ENCODE data around the gene XYLT1. TPM values are rescaled to one million over a fixed set of nuclear protein-coding genes. Genes with fewer than 3 reads are reported as not detected.

XYLT1 gene
- polyA plus RNA-seq, 1 donor from 2014 or later, result 3.3 TPM

DNA sequence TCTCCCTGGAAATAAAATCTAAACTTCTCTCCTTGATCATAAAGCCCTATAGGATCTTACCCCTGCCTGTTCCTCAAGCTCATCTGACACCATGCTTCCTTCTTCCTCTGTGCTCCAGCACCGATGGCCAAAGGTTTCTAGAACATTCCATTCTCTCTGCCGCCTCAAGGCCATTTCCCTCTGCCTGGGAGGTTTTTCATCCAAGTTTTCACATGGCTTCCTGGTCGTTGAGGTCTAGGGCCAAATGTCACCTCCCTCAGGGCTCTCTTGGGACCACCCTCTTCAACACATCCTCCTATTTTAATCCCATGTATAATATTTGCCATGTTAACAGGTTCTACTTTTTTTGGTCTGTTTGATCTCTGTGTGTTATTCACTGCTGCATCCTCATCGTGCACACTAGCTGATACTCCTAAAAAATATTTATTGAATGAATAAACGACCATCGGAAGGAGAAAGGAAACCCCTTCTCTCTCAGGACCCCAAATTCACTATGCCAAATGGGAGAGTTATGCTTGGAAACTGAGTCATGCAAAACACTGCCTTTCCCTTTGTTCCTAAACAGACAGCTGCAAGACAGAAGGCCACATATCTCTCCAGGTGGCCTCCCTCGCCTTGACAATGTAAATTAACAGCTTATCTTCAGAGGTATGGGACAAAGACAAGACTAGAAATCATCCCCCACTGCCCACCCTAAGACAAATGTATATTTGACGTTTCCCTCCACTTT lies 78.5 kb downstream of the XYLT1 start:
- Histone ChIP-seq H3K4me3 (ENCODE audit: low read length) (no peak overlapping the region), H4K20me1 (ENCODE audit: insufficient read depth) (no peaks in the 10 kb centered on the region), H3K9me3 (ENCODE audit: low read length) (no peaks in the 10 kb centered on the region), H2AFZ (ENCODE audit: low read depth, low read length) (no peak overlapping the region), H3K36me3 (ENCODE audit: insufficient read depth, low read length) (no peaks in the 10 kb centered on the region), H3K9ac (ENCODE audit: low read length) (no peak overlapping the region), H3K4me2 (ENCODE audit: low read length) (no peak overlapping the region), H3K27me3 (ENCODE audit: insufficient read depth, low read depth, low read length) (no peaks in the 10 kb centered on the region), H3K27ac (ENCODE audit: low read length) (no peak overlapping the region), H3F3A (ENCODE audit: insufficient read depth, low read length, poor library complexity, severe bottlenecking) (no peaks in the 10 kb centered on the region), H3K79me2 (replicated peaks; ENCODE audit: insufficient read depth, low read length) (no peaks in the 10 kb centered on the region), H3K9me2 (ENCODE audit: insufficient read depth, low read length) (no peaks in the 10 kb centered on the region)
- TF ChIP-seq, protein P1, sequence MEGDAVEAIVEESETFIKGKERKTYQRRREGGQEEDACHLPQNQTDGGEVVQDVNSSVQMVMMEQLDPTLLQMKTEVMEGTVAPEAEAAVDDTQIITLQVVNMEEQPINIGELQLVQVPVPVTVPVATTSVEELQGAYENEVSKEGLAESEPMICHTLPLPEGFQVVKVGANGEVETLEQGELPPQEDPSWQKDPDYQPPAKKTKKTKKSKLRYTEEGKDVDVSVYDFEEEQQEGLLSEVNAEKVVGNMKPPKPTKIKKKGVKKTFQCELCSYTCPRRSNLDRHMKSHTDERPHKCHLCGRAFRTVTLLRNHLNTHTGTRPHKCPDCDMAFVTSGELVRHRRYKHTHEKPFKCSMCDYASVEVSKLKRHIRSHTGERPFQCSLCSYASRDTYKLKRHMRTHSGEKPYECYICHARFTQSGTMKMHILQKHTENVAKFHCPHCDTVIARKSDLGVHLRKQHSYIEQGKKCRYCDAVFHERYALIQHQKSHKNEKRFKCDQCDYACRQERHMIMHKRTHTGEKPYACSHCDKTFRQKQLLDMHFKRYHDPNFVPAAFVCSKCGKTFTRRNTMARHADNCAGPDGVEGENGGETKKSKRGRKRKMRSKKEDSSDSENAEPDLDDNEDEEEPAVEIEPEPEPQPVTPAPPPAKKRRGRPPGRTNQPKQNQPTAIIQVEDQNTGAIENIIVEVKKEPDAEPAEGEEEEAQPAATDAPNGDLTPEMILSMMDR (IDR thresholded peaks at IDR 0.05; ENCODE audit: poor library complexity, severe bottlenecking), result no peak
- no peak for TF ChIP-seq EZH2 (IDR thresholded peaks at IDR 0.05; ENCODE audit: borderline replicate concordance, insufficient read depth, low read length, poor library complexity, severe bottlenecking)
- no peak for TF ChIP-seq POLR2AphosphoS5 (IDR thresholded peaks at IDR 0.05)
- TF ChIP-seq RAD21 (conservative IDR thresholded peaks at IDR 0.05), result no peak
- no peak for TF ChIP-seq MXI1 (conservative IDR thresholded peaks at IDR 0.05; ENCODE audit: poor library complexity, severe bottlenecking)
- no peak for TF ChIP-seq TAF1 (IDR thresholded peaks at IDR 0.05; ENCODE audit: low read depth)
- no peak for TF ChIP-seq SMC3 (conservative IDR thresholded peaks at IDR 0.05; ENCODE audit: poor library complexity)
- TF ChIP-seq EP300 (conservative IDR thresholded peaks at IDR 0.05; ENCODE audit: poor library complexity, severe bottlenecking), result no peak
- TF ChIP-seq, protein P2, sequence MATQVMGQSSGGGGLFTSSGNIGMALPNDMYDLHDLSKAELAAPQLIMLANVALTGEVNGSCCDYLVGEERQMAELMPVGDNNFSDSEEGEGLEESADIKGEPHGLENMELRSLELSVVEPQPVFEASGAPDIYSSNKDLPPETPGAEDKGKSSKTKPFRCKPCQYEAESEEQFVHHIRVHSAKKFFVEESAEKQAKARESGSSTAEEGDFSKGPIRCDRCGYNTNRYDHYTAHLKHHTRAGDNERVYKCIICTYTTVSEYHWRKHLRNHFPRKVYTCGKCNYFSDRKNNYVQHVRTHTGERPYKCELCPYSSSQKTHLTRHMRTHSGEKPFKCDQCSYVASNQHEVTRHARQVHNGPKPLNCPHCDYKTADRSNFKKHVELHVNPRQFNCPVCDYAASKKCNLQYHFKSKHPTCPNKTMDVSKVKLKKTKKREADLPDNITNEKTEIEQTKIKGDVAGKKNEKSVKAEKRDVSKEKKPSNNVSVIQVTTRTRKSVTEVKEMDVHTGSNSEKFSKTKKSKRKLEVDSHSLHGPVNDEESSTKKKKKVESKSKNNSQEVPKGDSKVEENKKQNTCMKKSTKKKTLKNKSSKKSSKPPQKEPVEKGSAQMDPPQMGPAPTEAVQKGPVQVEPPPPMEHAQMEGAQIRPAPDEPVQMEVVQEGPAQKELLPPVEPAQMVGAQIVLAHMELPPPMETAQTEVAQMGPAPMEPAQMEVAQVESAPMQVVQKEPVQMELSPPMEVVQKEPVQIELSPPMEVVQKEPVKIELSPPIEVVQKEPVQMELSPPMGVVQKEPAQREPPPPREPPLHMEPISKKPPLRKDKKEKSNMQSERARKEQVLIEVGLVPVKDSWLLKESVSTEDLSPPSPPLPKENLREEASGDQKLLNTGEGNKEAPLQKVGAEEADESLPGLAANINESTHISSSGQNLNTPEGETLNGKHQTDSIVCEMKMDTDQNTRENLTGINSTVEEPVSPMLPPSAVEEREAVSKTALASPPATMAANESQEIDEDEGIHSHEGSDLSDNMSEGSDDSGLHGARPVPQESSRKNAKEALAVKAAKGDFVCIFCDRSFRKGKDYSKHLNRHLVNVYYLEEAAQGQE (IDR thresholded peaks at IDR 0.05; ENCODE audit: borderline replicate concordance), result no peak

DNA sequence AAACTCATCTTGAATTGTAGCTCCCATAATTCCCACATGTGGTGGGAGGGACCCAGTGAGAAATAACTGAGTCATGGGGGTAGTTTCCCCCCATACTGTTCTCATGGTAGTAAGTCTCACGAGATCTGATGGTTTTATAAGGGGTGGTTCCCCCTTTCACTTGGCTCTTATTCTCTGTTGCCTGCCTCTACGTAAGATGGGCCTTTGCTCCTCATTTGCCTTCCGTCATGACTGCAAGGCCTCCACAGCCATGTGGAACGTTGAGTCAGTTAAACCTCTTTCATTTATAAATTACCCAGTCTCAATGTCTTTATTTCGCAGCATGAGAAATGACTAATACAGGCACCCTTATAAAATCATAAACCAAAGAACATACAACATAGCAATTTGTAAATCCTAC lies 79.0 kb downstream of the XYLT1 start:
- Histone ChIP-seq H3K4me2 (ENCODE audit: low read length) (no peak overlapping the region), H3K79me2 (replicated peaks; ENCODE audit: insufficient read depth, low read length) (no peaks in the 10 kb centered on the region), H3K36me3 (ENCODE audit: insufficient read depth, low read length) (no peaks in the 10 kb centered on the region), H3F3A (ENCODE audit: insufficient read depth, low read length, poor library complexity, severe bottlenecking) (no peaks in the 10 kb centered on the region), H3K4me3 (ENCODE audit: low read length) (no peak overlapping the region), H2AFZ (ENCODE audit: low read depth, low read length) (no peak overlapping the region), H3K9ac (ENCODE audit: low read length) (no peak overlapping the region), H3K27ac (ENCODE audit: low read length) (no peak overlapping the region), H3K27me3 (ENCODE audit: insufficient read depth, low read depth, low read length) (no peaks in the 10 kb centered on the region), H4K20me1 (ENCODE audit: insufficient read depth) (no peaks in the 10 kb centered on the region), H3K9me3 (ENCODE audit: low read length) (no peaks in the 10 kb centered on the region), H3K9me2 (ENCODE audit: insufficient read depth, low read length) (no peaks in the 10 kb centered on the region)
- no peak for TF ChIP-seq EZH2 (IDR thresholded peaks at IDR 0.05; ENCODE audit: borderline replicate concordance, insufficient read depth, low read length, poor library complexity, severe bottlenecking)
- TF ChIP-seq, protein P1 (IDR thresholded peaks at IDR 0.05; ENCODE audit: poor library complexity, severe bottlenecking), result no peak
- TF ChIP-seq POLR2AphosphoS5 (IDR thresholded peaks at IDR 0.05), result no peak
- no peak for TF ChIP-seq MXI1 (conservative IDR thresholded peaks at IDR 0.05; ENCODE audit: poor library complexity, severe bottlenecking)
- TF ChIP-seq, protein P2 (IDR thresholded peaks at IDR 0.05; ENCODE audit: borderline replicate concordance), result no peak
- TF ChIP-seq EP300 (conservative IDR thresholded peaks at IDR 0.05; ENCODE audit: poor library complexity, severe bottlenecking), result no peak
- no peak for TF ChIP-seq RAD21 (conservative IDR thresholded peaks at IDR 0.05)
- TF ChIP-seq TAF1 (IDR thresholded peaks at IDR 0.05; ENCODE audit: low read depth), result no peak
- no peak for TF ChIP-seq SMC3 (conservative IDR thresholded peaks at IDR 0.05; ENCODE audit: poor library complexity)
